NCI-H1694 treated with DMSO at 0.1 percent for 48 hours (cell line): ENCODE measurements around the gene PLPPR3.

Experiments
- DNase-seq: peaks from one replicate; lab custom pipeline; 2025; lab: John Stamatoyannopoulos, UW

PLPPR3 gene

DNA sequence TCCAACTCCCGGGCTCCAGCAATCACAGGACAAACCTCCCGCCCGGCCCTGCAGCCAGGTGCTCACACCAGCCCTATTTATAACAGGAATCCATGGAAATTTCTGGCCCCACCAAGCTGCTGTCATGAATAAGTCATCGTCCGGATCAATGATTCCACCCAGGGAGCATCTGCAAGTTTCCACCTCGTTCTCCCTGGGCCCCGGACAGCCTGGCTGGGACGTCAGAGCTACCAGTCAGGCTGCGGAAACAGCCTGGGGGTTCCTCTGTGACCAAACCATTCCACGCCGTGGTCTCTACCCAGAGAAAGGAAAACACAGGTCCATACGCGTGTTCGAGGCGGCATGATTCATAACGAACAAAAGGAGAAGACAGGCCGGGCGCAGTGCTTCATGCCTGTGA is 45.2 kb downstream of the PLPPR3 start:
- no peak for DNase-seq

DNA sequence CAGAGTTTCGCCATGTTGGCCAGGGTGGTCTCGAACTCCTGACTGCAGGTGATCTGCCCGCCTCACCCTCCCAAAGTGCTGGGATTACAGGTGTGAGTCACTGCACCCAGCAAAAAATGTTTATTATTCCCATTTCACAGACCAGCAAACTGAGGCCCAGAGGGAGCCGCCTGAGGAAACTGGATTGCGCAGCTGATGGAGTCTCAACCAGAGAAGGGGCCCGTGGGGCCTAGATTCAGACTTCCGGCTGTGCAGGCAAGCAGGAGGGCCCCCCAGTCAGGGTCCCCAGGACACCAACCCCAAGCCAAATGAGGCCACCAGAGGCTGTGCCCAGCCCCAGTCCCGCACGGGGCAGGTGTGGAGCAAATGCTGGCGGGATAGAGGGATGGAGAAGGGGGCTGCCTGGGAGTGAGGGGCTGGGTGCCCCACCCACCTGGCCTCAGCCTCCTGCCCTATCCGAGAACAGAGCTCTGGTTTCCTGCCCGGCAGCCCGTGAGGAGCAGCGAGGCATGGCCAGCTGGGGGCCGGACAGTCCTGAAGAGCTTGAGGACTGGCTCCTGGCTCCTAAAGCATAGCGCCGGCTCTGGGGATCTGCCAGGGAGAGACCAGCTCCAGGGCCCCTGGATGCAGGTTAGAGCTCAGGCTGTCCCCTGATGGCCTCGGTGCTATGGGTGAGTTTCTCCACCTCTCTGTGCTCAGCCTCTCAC is 48.9 kb downstream of the PLPPR3 start:
- DNase-seq: no peak

- DNase-seq: no peak
Observed at GRCh38 chr19:772063-772462, 49.7 kb downstream of the PLPPR3 start.

GRCh38 chr19:771332-771785 is 50.4 kb downstream of the PLPPR3 start:
- DNase-seq: no peak

DNA sequence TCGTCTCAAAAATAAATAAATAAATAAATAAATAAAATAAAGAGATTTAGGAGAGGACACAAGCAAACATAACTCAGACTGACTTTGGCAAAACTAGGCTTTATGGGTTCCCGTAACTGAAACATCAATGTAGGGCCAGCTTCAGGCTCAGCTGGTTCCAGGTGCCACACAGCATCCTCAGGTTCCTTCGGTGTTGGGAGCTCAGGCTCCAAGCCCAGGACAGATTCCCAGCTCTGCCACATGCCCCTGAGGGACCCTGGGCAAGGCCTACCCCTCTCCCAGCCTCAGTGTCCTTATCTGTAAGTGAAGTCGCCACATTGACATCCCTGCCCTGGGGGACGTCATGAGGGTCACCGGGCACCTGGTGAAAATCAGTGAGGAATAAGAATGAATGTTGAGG is 52.1 kb downstream of the PLPPR3 start:
- DNase-seq: no peak

- DNase-seq: no peak
Observed at GRCh38 chr19:768424-768823, 53.3 kb downstream of the PLPPR3 start.

DNA sequence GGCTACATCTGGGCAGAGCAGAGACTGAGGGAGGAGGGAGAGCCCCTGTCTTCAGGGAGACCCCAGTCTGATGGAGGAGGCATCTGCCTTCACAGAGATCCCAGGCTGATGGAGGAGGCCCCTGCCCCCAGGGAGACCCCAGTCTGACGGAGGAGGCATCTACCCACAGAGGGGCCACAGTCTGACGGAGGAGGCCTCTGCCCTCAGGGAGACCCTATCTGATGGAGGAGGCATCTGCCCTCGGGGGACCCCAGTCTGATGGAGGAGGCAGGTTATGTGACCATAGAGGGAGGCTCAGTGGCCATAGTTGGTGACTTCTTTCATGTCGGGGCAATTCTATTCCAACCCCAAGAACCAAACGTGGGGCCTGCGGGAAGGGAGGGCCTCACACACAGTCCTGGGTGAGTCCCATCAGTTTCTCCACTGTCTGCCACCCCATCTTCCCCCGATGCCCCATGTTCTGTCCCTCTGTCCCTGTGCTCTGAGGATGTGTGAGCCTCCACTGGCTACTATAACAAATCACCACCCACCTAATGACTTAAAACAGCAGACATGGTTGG is 56.5 kb downstream of the PLPPR3 start:
- DNase-seq: no peak

GRCh38 chr19:764301-764700 is 57.5 kb downstream of the PLPPR3 start:
- no peak for DNase-seq

DNA sequence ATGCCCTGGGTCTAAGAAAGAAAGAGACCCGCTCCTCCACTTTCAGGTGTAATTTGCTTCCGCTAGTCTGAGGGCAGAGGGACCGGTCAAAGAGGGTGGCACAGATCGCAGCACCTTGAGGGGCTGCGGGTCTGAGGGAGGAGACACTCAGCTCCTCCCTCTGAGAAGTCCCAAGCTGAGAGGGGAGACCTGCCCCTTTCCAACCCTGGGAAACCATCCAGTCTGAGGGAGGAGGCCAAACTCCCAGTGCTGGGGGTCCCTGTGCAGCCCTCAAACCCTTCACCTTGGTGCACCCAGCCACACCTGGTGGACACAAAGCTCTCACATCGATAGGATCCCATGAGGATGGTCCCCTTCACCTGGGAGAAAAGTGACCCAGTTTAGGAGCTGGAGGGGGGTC is 57.9 kb downstream of the PLPPR3 start:
- DNase-seq: no peak

DNA sequence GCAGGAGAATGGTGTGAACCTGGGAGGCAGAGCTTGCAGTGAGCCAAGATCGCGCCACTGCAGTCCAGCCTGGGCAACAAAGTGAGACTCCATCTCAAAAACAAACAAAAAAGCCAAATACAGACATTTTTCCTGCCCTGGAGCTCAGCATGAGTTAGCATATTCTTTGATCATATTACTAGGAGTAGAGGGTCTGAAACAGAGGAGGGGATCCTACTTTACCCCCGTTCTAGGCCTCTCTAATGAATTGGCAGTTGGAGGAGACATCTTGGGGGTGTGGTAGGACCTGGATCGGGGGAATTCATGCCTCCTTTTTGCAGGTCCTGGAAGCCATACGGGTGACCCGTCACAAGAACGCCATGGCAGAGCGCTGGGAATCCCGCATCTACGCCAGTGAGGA is 58.6 kb downstream of the PLPPR3 start:
- DNase-seq: no peak
